Stimulated activated CD4-positive, alpha-beta T cell treated with anti-CD3 and anti-CD28 coated beads, Interleukin-2, amount 100 ng/mL, for 48 hours (primary cell): Measurements from ENCODE around the gene OVCA2.
A peak's percentile ranks its signal among the peaks of the same experiment; 100 is the strongest.
"Not testable (repeated sequence)": the region's sequence is repeated elsewhere in the genome, so short reads cannot be mapped to it uniquely, and the experiment has no call there.

Experiments
- DNase-seq, 2 donors: peaks; one replicate each; pipeline ENCODE4 v3.0.0-alpha.2; 2020

Gene OVCA2

GRCh38 chr17:2041561-2042389 is at the start of gene OVCA2:
TSS of gene OVCA2 (plus strand) at chr17:2042022. CDS start at chr17:2042048, 26 bp downstream.
- DNase-seq: peak; percentile 96 to 98

- DNase-seq: no peak
Measured at GRCh38 chr17:1992541-1992940, 49.3 kb upstream of the OVCA2 start.

GRCh38 chr17:1994707-1995106 is 47.1 kb upstream of the OVCA2 start:
- no peak for DNase-seq

GRCh38 chr17:1995321-1995892 is 46.4 kb upstream of the OVCA2 start:
- DNase-seq: no peak

GRCh38 chr17:1995907-1996799 is 45.7 kb upstream of the OVCA2 start:
- no peak for DNase-seq

- DNase-seq: no peak
Measured at GRCh38 chr17:1996800-1997288, 45.0 kb upstream of the OVCA2 start.

- no peak for DNase-seq
Measured at GRCh38 chr17:1997289-1997926, 44.4 kb upstream of the OVCA2 start.

- DNase-seq: no peak
Measured at GRCh38 chr17:1997927-1998742, 43.7 kb upstream of the OVCA2 start.

GRCh38 chr17:1999557-2000251 is 42.1 kb upstream of the OVCA2 start:
- DNase-seq: no peak

GRCh38 chr17:2002767-2003329 is 39.0 kb upstream of the OVCA2 start:
- no peak for DNase-seq

GRCh38 chr17:2003525-2003924 is 38.3 kb upstream of the OVCA2 start:
- no peak for DNase-seq

- DNase-seq: no peak
Measured at GRCh38 chr17:2004435-2004952, 37.3 kb upstream of the OVCA2 start.

- no peak for DNase-seq
Measured at GRCh38 chr17:2008332-2009126, 33.3 kb upstream of the OVCA2 start.

GRCh38 chr17:2009737-2010136 is 32.1 kb upstream of the OVCA2 start:
- no peak for DNase-seq

- DNase-seq: no peak
Measured at GRCh38 chr17:2011411-2012371, 30.1 kb upstream of the OVCA2 start.

- no peak for DNase-seq
Measured at GRCh38 chr17:2012499-2012898, 29.3 kb upstream of the OVCA2 start.

- not testable (repeated sequence) for DNase-seq
Measured at GRCh38 chr17:2013220-2013993, 28.4 kb upstream of the OVCA2 start.

GRCh38 chr17:2013994-2014317 is 27.9 kb upstream of the OVCA2 start:
- DNase-seq: no peak
